Activated naive CD4-positive, alpha-beta T cell treated with Interleukin-2 at 50 U/mL for 16 hours (primary cell): ENCODE results near the gene CLEC16A.

Experiments used
- DNase-seq: peaks from one replicate; pipeline ENCODE4 v3.0.0-alpha.2; 2020

The CLEC16A gene

DNA sequence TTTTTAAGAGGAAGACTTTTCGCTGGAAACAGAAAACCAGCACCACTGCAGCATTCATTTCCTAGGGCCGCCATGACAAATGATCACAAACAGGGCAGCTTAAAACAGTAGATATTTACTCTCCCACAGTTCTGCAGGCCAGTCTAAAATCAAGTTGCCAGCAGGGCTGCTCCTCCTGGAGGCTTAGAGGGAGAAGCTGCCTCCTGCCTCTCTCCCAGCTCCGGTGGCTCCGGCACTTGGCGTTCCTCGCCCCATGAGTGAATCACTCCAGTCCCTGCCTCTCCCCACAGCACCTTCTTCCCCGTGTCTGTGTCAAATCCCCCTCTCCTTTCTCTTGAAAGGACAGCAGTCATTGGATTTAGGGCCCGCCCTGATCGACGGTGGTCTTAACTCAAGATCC is 239.6 kb downstream of the CLEC16A start:
- DNase-seq = no peak

DNA sequence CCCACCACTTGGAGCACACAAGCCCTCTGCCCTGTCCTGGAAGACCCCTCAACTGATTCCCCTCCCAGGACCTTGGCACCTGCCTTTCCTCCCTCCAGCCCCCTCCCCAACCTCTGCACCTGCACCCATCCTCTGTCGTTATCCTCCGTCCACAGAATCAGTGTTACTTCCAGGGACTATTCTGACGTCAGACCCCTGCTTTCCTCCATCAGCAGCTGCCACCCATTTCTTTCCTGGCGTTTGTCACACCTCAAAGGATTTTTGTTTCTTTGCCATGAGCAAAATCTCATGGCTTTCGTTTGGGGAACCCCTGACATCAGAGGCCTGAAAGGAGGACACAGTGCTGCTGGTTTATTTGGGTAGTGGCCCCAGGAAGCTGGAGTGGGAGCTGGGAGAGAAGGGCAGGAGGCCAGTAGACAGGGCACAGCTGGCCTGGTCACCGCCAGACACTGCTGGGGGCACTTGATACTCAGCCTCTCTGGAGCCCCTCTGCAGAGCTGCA is 243.2 kb downstream of the CLEC16A start:
- no peak for DNase-seq

GRCh38 chr16:11188801-11189740 is 244.7 kb downstream of the CLEC16A start:
- DNase-seq = no peak

DNA sequence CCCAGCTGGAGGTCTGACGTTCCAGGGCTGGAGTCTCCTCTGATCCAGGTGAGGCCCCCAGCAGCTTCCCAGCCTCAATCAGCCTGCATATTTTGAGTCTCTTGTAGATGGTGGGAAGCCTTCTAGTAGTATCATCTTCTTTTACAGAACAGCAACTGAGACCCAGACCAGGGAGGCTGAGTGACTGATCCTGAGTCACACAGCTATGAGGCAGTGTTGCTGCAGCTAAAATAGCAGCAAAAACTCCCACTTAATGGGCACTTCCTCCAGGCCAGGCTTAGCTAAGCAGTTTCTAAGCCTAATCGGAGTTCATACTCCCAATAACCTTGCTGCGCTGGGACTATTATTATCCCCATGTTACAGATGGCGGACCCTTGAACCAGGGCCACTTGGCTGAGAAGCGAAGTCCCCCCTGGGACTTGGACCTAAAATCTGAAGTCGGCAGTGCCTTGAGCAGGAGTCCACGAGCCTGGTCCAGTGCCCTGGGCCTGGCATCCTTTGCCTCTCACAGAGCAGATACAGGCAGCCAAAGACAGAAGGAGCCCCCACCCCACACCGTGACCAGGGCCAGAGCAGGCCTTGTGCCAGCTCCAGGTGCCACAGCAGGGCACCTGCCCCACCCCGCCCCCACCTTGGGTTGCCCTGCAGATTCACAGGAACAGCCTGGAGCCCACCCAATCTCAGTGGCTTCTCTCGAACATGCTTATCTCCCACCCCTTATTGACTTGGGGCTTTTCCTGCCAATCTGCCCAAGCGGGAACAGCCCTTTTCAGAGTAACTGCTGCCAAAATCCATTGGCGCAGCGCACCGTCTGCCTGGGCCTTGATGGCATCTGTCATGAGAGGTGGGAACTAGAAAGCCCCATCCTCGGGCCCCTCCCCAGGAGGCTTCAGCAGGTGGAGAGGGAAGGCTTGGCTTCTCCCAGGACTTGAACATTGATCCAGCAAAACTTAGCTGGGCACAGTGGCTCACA is 246.5 kb downstream of the CLEC16A start:
- no peak for DNase-seq

DNA sequence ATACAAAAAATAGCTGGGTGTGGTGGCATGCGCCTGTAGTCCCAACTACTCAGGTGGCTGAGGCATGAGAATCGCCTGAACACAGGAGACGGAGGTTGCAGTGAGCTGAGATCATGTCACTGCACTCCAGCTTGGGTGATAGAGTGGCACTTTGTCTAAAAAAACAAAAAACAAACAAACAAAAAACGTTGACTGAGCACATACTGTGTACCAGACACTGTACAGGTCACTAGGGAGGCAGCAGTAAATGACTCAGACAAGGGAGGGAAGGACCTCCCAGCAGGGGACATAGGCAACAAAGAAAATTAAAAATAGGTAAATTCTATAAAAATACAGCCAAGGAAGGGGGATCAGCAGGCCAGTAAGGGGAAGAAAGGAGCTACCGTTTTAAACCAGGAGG is 247.3 kb downstream of the CLEC16A start:
- DNase-seq = no peak

- no peak for DNase-seq
These were observed 249.1 kb downstream of the CLEC16A start for GRCh38 chr16:11193494-11193893.

DNA sequence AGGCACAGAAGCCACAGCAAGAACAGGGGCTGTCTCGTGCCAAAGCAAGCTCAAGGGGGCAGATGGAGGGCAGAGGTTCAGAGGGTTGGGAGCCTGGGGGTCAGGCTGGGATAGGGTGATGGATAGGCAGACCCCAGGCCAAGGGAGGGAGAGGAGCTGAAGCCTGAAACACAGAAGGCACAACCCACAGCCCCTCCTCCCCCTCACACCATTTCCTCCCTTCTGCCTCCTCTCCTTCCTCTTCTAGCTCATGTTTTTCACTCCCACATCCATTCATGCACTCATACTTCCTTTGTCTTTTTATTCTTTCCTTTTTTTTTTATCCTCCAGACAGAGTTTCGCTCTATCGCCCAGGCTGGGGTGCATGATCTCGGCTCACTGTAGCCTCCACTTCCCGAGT is 250.5 kb downstream of the CLEC16A start:
- no peak for DNase-seq

DNA sequence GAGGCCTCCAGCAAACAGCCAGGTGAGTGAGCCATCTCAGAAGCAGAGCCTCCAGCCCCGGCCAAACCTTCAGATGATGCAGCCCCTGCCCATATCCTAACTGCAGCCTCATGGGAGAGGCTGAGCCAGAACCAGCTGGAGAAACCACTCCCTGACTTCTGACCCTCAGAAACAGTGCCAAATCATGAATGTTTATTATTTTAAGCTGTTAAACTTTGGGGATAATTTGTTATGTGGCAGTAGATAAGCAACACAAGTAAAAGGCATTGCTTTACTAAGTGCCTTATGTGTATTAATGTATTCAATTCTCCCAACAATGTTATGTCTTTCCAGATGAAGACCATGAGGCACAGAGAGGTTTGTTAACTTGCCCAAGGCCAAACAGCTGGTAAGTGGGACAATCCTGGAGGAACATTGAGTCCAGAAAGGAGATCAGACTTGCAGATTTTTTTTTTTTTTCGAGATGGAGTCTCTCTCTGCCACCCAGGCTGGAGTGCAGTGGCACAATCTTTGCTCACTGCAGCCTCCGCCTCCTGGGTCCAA is 252.0 kb downstream of the CLEC16A start:
- DNase-seq = no peak

DNA sequence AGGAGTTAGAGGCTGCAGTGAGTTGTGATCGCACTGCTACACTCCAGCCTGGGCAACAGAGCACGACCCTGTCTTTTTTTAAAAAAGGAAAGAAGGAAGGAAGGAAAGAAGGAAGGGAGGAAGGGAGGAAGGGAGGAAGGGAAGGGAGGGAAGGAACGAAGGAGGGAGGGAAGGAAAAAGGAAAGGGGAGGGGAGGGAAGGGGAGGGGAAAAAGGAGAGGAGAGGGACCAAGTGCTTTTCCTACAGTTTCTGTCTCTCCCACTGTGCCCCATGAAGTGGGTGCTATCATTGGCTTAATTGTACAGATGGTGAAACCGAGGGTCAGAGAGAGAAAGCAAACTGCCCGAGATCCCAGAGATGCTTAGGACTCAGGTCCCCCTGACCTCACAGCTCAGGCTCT is 254.0 kb downstream of the CLEC16A start:
- DNase-seq = no peak

GRCh38 chr16:11198828-11199227 is 254.5 kb downstream of the CLEC16A start:
- DNase-seq = no peak

GRCh38 chr16:11200592-11200991 is 256.2 kb downstream of the CLEC16A start:
- DNase-seq = no peak

DNA sequence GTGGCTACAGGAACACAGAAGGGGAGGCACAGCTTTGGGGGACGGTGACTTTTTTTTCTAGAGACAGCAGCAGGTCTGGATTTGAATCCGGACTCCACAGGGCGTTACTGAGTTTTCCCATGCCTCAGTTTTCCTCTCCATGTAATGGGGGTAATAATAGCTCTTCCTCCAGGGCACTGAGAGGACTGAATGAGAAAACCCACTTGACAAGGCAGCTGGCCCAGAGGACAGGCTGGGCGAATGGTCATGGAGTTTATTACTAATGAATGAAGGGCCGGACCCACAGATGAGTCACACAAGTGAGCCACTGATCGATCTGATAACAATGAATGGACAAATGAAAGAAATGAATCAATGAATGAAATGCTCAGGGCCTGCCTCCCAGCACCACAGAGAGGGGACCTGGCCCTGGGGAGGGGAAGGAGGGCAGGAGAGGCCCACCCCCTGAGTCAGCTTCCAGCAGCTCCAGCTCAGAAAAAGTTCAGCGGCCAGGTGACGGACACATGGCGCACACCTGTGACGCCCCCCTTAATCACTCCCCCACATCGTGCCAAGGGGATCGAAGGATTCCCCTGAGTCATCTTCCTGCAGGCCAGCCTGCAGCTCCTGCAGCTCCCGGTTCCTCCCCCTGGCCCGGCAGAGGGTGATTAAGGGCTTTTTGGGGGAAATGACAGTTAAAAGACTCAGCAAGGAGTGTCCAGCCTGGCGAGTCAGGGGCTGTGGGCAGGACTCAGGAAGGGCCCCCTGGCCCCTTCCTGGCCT is 257.3 kb downstream of the CLEC16A start:
- DNase-seq = no peak

- no peak for DNase-seq
These were observed 258.1 kb downstream of the CLEC16A start for GRCh38 chr16:11202260-11203091.

- no peak for DNase-seq
These were observed 258.8 kb downstream of the CLEC16A start for GRCh38 chr16:11203111-11203623.

DNA sequence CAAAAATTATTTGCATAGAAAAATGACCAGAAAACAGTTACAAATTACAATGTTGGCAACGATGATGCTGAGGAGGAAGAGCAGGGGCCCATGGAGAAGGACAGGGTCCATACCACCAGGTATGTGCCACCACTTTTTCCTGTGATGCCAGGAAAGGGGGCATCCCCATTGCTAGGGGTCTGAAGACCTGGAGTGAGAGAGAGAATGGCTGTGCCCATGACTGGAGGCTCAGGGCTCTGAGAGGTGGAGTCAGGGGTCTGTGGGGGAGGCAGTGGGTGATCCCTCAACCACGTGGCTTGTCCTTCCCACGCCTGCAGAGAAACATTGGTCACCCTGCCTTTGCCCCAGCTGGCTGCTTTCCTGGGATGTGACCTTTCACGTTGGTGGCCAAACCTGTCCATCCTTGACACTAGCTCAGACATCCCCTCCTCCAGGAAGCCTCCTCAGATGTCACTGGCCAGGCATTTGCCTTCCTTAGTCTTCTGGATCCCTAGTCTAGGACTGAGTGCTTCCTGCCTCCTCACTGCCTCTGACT is 260.2 kb downstream of the CLEC16A start:
- no peak for DNase-seq

- no peak for DNase-seq
These were observed 260.8 kb downstream of the CLEC16A start for GRCh38 chr16:11205065-11205699.

GRCh38 chr16:11205754-11206581 is 261.6 kb downstream of the CLEC16A start:
- no peak for DNase-seq

GRCh38 chr16:11207646-11208045 is 263.3 kb downstream of the CLEC16A start:
- no peak for DNase-seq

DNA sequence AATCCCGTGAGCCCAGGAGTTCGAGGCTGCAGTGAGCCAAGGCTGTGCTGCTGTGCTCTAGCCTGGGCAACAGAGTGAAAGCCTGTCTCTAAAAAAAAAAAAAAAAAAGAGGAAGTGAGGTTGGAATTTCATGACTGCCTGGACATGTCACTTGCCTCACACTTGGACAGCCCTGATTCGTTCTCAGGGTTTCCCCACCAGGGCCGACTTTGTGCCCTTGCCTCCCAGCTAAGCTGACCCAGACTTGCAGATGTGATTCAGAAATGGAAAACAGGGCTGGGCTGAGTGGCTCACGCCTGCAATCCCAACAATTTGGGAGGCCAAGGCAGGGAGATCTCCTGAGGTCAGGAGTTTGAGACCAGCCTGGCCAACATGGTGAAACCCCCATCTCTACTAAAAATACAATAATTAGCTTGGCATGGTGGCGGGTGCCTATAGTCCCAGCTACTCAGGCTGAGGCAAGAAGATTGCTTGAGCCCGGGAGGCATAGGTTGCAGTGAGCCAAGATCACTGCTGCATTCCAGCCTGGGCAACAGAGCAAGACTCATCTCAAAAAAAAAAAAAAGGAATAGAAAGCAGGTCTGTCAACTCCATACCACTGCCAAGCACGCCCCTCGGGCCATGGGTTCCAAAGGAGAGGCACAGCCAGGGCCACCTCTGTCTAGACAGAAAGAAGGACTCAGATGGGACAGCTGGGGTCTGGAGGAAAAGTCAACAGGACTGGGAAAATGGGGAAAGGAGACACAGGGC is 264.7 kb downstream of the CLEC16A start:
- DNase-seq = no peak
